IMR-90 (cell line): ENCODE measurements around the gene RPL31. TPM values are rescaled to one million over a fixed set of nuclear protein-coding genes. Genes with fewer than 3 reads are reported as not detected.

Experiments used
- ATAC-seq: fragments of 200-7000 bp; cut with Tn5 transposase; 2 replicates; pipeline ENCODE4 v1.9.1; 2020; ENCODE audit warnings: low read depth, mild to moderate bottlenecking, moderate library complexity
- BruUV-seq: library from RNA; stranded (reverse); fragments of 400-500 nt; replicated peaks from 2 replicates; lab custom pipeline; 2021; lab: Mats Ljungman, UMichigan
- CTCF ChIA-PET: fragments of 300-600 bp; formaldehyde crosslinking; extraction: SDS; loops from one replicate; lab custom pipeline; 2021; ENCODE audit warnings: antibody characterized with exemption; lab: Yijun Ruan, JAX
- POLR2A ChIA-PET: fragments of 300-600 bp; sonication (Branson Sonifier 250); formaldehyde crosslinking; loops from one replicate; lab custom pipeline; 2022; ENCODE audit warnings: antibody characterized with exemption; ENCODE audit not compliant: unreplicated experiment; lab: Charles Lee
- DNase-seq: peaks from one replicate; pipeline ENCODE4 v3.0.0; 2013
- H2AFZ ChIP-seq: replicated peaks from 2 replicates; pipeline ENCODE3; 2013; ENCODE audit warnings: low read length, mild to moderate bottlenecking; ENCODE audit not compliant: poor library complexity
- H2AK5ac ChIP-seq: 2 replicates; pipeline ENCODE4 v1.6.1; 2013; ENCODE audit warnings: low read depth, low read length, inconsistent platforms
- H2AK9ac ChIP-seq: replicated peaks from 2 replicates; pipeline ENCODE3; 2013; ENCODE audit warnings: mild to moderate bottlenecking, low read depth, low read length, moderate library complexity; ENCODE audit not compliant: poor library complexity
- H2BK120ac ChIP-seq: 2 replicates; pipeline ENCODE4 v1.6.1; 2013; ENCODE audit warnings: low read depth, low read length, inconsistent platforms
- H2BK15ac ChIP-seq: 3 replicates; pipeline ENCODE4 v1.6.1; 2013; ENCODE audit warnings: low read depth, low read length, inconsistent platforms
- H2BK20ac ChIP-seq: 2 replicates; pipeline ENCODE4 v1.6.1; 2013; ENCODE audit warnings: low read depth, mild to moderate bottlenecking, inconsistent platforms, low read length, moderate library complexity
- H2BK5ac ChIP-seq: 2 replicates; pipeline ENCODE4 v1.6.1; 2013; ENCODE audit warnings: mild to moderate bottlenecking, low read depth, low read length, inconsistent platforms; ENCODE audit not compliant: poor library complexity, severe bottlenecking
- H3K14ac ChIP-seq: replicated peaks from 2 replicates; pipeline ENCODE4 v1.6.1; 2013; ENCODE audit warnings: low read depth, low read length, inconsistent platforms
- H3K18ac ChIP-seq: 2 replicates; pipeline ENCODE4 v1.6.1; 2013; ENCODE audit warnings: low read depth, low read length, control low read depth
- H3K23ac ChIP-seq: 2 replicates; pipeline ENCODE4 v1.6.1; 2013; ENCODE audit warnings: low read depth, low read length, inconsistent platforms
- H3K27ac ChIP-seq: 2 replicates; pipeline ENCODE4 v1.5.1; 2013; ENCODE audit warnings: mild to moderate bottlenecking, control low read depth, low read length; ENCODE audit not compliant: insufficient read depth
- H3K27me3 ChIP-seq: 2 replicates; pipeline ENCODE4 v1.6.1; 2013; ENCODE audit warnings: low read length; ENCODE audit not compliant: control insufficient read depth, insufficient read depth
- H3K36me3 ChIP-seq: 2 replicates; pipeline ENCODE4 v1.6.1; 2013; ENCODE audit warnings: low read length, mixed read lengths; ENCODE audit not compliant: control insufficient read depth, insufficient read depth
- H3K4ac ChIP-seq: 2 replicates; pipeline ENCODE4 v1.6.1; 2013; ENCODE audit warnings: low read depth, low read length, inconsistent platforms
- H3K4me1 ChIP-seq: 2 replicates; pipeline ENCODE4 v1.6.1; 2013; ENCODE audit warnings: low read length, mixed read lengths; ENCODE audit not compliant: control insufficient read depth, insufficient read depth
- H3K4me2 ChIP-seq: 2 replicates; pipeline ENCODE4 v1.6.1; 2013; ENCODE audit warnings: low read depth, mild to moderate bottlenecking, control low read depth, low read length, moderate library complexity
- H3K4me3 ChIP-seq: 2 replicates; pipeline ENCODE4 v1.5.1; 2013; ENCODE audit warnings: low read depth, mild to moderate bottlenecking, control low read depth, low read length, moderate library complexity; ENCODE audit not compliant: insufficient read depth
- H3K56ac ChIP-seq: 2 replicates; pipeline ENCODE4 v1.6.1; 2013; ENCODE audit warnings: low read length, inconsistent platforms; ENCODE audit not compliant: insufficient read depth; ENCODE audit errors: extremely low read depth
- H3K79me1 ChIP-seq, 2 experiments: 2 replicates each; pipeline ENCODE4 v1.6.1; 2013; ENCODE audit warnings: low read length in 2 of 2, inconsistent platforms in 1 of 2, low read depth in 1 of 2
- H3K9ac ChIP-seq: 2 replicates; pipeline ENCODE4 v1.6.1; 2013; ENCODE audit warnings: low read depth, low read length, control low read depth
- H3K9me1 ChIP-seq: 2 replicates; pipeline ENCODE4 v1.6.1; 2013; ENCODE audit warnings: low read length, inconsistent platforms; ENCODE audit not compliant: insufficient read depth
- H3K9me3 ChIP-seq: 2 replicates; pipeline ENCODE4 v1.6.1; 2013; ENCODE audit warnings: low read length; ENCODE audit not compliant: control insufficient read depth, insufficient read depth
- H4K20me1 ChIP-seq: 2 replicates; pipeline ENCODE4 v1.6.1; 2013; ENCODE audit warnings: low read length, inconsistent platforms; ENCODE audit not compliant: insufficient read depth
- H4K5ac ChIP-seq: 2 replicates; pipeline ENCODE4 v1.6.1; 2013; ENCODE audit warnings: mild to moderate bottlenecking, low read depth, low read length, control low read depth
- H4K8ac ChIP-seq, 2 experiments: 2 replicates each; pipeline ENCODE4 v1.6.1; 2013; ENCODE audit warnings: low read depth in 2 of 2, low read length in 2 of 2, control low read depth in 1 of 2, inconsistent platforms in 1 of 2
- H4K91ac ChIP-seq: 2 replicates; pipeline ENCODE4 v1.6.1; 2013; ENCODE audit warnings: low read depth, low read length, inconsistent platforms; ENCODE audit not compliant: insufficient read depth
- BHLHE40 ChIP-seq: fragments of 150-350 bp; IDR thresholded peaks from 2 replicates; pipeline ENCODE4 v1.6.1; 2016; ENCODE audit warnings: mild to moderate bottlenecking, low read depth, low read length
- CEBPB ChIP-seq: IDR thresholded peaks from 2 replicates; pipeline ENCODE4 v1.6.1; 2012; ENCODE audit warnings: low read depth, low read length, improper control_type of control experiment
- CHD1 ChIP-seq: IDR thresholded peaks from 2 replicates; pipeline ENCODE4 v1.6.1; 2012; ENCODE audit warnings: low read depth, low read length, improper control_type of control experiment
- CTCF ChIP-seq: conservative IDR thresholded peaks from 2 replicates; pipeline ENCODE4 v1.5.1; 2012; ENCODE audit warnings: mild to moderate bottlenecking, low read depth, low read length, improper control_type of control experiment
- ELK1 ChIP-seq: fragments of 150-350 bp; IDR thresholded peaks from 2 replicates; pipeline ENCODE4 v1.6.1; 2016; ENCODE audit warnings: low read depth, mild to moderate bottlenecking, low read length, moderate library complexity, borderline replicate concordance
- FOS ChIP-seq: fragments of 150-350 bp; IDR thresholded peaks from 2 replicates; pipeline ENCODE4 v1.6.1; 2016; ENCODE audit warnings: low read depth, low read length
- MAFK ChIP-seq: IDR thresholded peaks from 2 replicates; pipeline ENCODE4 v1.6.1; 2012; ENCODE audit warnings: low read depth, low read length, improper control_type of control experiment
- MAZ ChIP-seq: IDR thresholded peaks from 2 replicates; pipeline ENCODE4 v1.6.1; 2012; ENCODE audit warnings: low read depth, mild to moderate bottlenecking, low read length, improper control_type of control experiment, moderate library complexity, borderline replicate concordance
- MXI1 ChIP-seq: IDR thresholded peaks from 2 replicates; pipeline ENCODE4 v1.6.1; 2012; ENCODE audit warnings: low read depth, mild to moderate bottlenecking, low read length, moderate library complexity, borderline replicate concordance
- NFE2L2 ChIP-seq: fragments of 150-350 bp; IDR thresholded peaks from 2 replicates; pipeline ENCODE4 v1.6.1; 2016; ENCODE audit warnings: low read depth, mild to moderate bottlenecking, low read length
- POLR2A ChIP-seq: IDR thresholded peaks from 2 replicates; pipeline ENCODE4 v1.6.1; 2012; ENCODE audit warnings: mild to moderate bottlenecking, low read depth, low read length
- RAD21 ChIP-seq: IDR thresholded peaks from 2 replicates; pipeline ENCODE4 v1.6.1; 2012; ENCODE audit warnings: low read length, improper control_type of control experiment
- RCOR1 ChIP-seq: IDR thresholded peaks from 2 replicates; pipeline ENCODE4 v1.6.1; 2012; ENCODE audit warnings: mild to moderate bottlenecking, low read length, improper control_type of control experiment; ENCODE audit not compliant: insufficient replicate concordance
- RFX5 ChIP-seq: IDR thresholded peaks from 2 replicates; pipeline ENCODE4 v1.8.0; 2012; ENCODE audit warnings: low read depth, mild to moderate bottlenecking, low read length, moderate library complexity
- USF2 ChIP-seq: fragments of 150-350 bp; IDR thresholded peaks from 2 replicates; pipeline ENCODE4 v1.6.1; 2017; ENCODE audit warnings: mild to moderate bottlenecking, antibody characterized with exemption, low read length, low read depth
- WGBS, 2 experiments: methylation state at CpG; one replicate each; pipeline versions ENCODE4 v1.1.5 to v1.1.7; 2013; ENCODE audit warnings: missing lambda C conversion rate in 2 of 2; ENCODE audit not compliant: insufficient read length in 1 of 2; ENCODE audit errors: extremely low coverage in 2 of 2; 5-methylcytosine and 5-hydroxymethylcytosine counted together
- dilution Hi-C: fragments of 300-500 bp; cut with HindIII; formaldehyde crosslinking; loops from one replicate; pipeline ENCODE4 v1.14.3; 2018; ENCODE audit warnings: low sequenced_read_pairs; ENCODE audit not compliant: unreplicated experiment
- in situ Hi-C: fragments of 300-500 bp; cut with MboI; formaldehyde crosslinking; loops from 3 replicates; pipeline ENCODE4 v1.14.3; 2019; ENCODE audit warnings: low sequenced_read_pairs, inconsistent platforms, mixed read lengths
- intact Hi-C: fragments of 100-400 bp; cut with micrococcal nuclease; formaldehyde crosslinking; loops from 2 replicates; pipeline ENCODE4 v1.10.0; 2022
- polyA plus RNA-seq, 3 experiments: library from polyadenylated mRNA; depleted of rRNA; stranded (reverse); fragments of >200 nt; gene quantifications; 2 replicates each; pipeline ENCODE4 v1.2.3, GENCODE V29; 2012; ENCODE audit warnings: low replicate concordance in 1 of 3
- total RNA-seq: library from RNA; depleted of rRNA; stranded (reverse); fragments of >200 nt; gene quantifications from 2 replicates; pipeline ENCODE4 v1.2.3, GENCODE V29; 2012

Gene RPL31
- total and polyA plus RNA-seq, 2 of the 4 experiments (the other 2 are of a cell fraction): 358 to 2,908 TPM

GRCh38 chr2:101041413-101041812, 39.3 kb downstream of the RPL31 start:
- no peak overlapping the region for H2BK20ac ChIP-seq
- intact Hi-C loops: no loop called here
- H3K36me3 ChIP-seq: peaks cover 3% of the 10 kb centered on the region; the same call in 1 of the 2 replicates
- H3K56ac ChIP-seq: no peak overlapping the region
- CTCF ChIA-PET: no interaction called here
- no peak overlapping the region for H2BK120ac ChIP-seq
- H3K27me3 ChIP-seq: peaks cover 2% of the 10 kb centered on the region; the same call in 1 of the 2 replicates
- no peaks in the 10 kb centered on the region for H3K79me1 ChIP-seq
- no peak overlapping the region for H3K4me3 ChIP-seq
- no peak overlapping the region for H2BK15ac ChIP-seq
- no peaks in the 10 kb centered on the region for H3K4me1 ChIP-seq
- no peak overlapping the region for H4K5ac ChIP-seq
- no peak overlapping the region for H3K14ac ChIP-seq
- ATAC-seq (no peak), DNase-seq (no peak)
- 80% methylated on average over 1 of the region's 4 CpGs; no CpG with 5 or more reads in 1 of the 2 experiments for WGBS, 2 experiments
- TF ChIP-seq MAFK (no peak), CTCF (no peak), USF2 (no peak), POLR2A (no peak), MXI1 (no peak), NFE2L2 (no peak), RFX5 (no peak), ELK1 (no peak), CHD1 (no peak), RAD21 (no peak), BHLHE40 (no peak), FOS (no peak), RCOR1 (no peak), CEBPB (no peak), MAZ (no peak)
- POLR2A ChIA-PET: no interaction called here
- peaks cover 7% of the 10 kb centered on the region for H3K9me1 ChIP-seq
- no peak overlapping the region for H3K23ac ChIP-seq
- no peak overlapping the region for H2AK5ac ChIP-seq
- H4K20me1 ChIP-seq: no peaks in the 10 kb centered on the region
- H3K9me3 ChIP-seq: no peaks in the 10 kb centered on the region
- no peak overlapping the region for H2AK9ac ChIP-seq
- no peak overlapping the region for H2BK5ac ChIP-seq
- H4K91ac ChIP-seq: no peak overlapping the region
- dilution Hi-C loops: no loop called here
- H4K8ac ChIP-seq: no peak overlapping the region
- no peak overlapping the region for H3K4ac ChIP-seq
- H3K9ac ChIP-seq: no peak overlapping the region
- H2AFZ ChIP-seq: no peak overlapping the region
- no peak overlapping the region for H3K27ac ChIP-seq
- no peak overlapping the region for H3K18ac ChIP-seq
- no peak overlapping the region for H3K4me2 ChIP-seq
- in situ Hi-C loops: no loop called here
- no TSS peak for BruUV-seq
